ENCODE data around the gene EVA1C. TPM values are rescaled to one million over a fixed set of nuclear protein-coding genes. Genes with fewer than 3 reads are reported as not detected.
A peak's percentile ranks its signal among the peaks of the same experiment; 100 is the strongest.

EVA1C gene
- total RNA-seq, 1 donor from 2014 or later: 147 TPM

- Histone ChIP-seq H3K27ac (peak overlapping the region; percentile 99 to 100), H3K27me3 (no peaks in the 10 kb centered on the region), H3K9me3 (no peaks in the 10 kb centered on the region), H3K36me3 (peaks cover 6 to 11% of the 10 kb centered on the region in 2 donors), H3K4me3 (peak overlapping the region; percentile 81 to 87), H3K4me1 (peaks cover 0 to 34% of the 10 kb centered on the region in 2 donors)
- intact Hi-C loops (cut with DNase I): loop anchor here (2.0 to 5.0 kb wide), 4 partner anchors 43 to 155 kb away; no protein-coding TSS in a partner anchor
- no peak for DNase-seq (ENCODE audit: low spot score in 2 of 2)
- no peak for TF ChIP-seq CTCF (IDR thresholded peaks at IDR 0.05)
Measured at GRCh38 chr21:32413697-32414578, 1.4 kb downstream of the EVA1C start.

- Histone ChIP-seq H3K4me1 (peaks cover 0 to 34% of the 10 kb centered on the region in 2 donors), H3K36me3 (peaks cover 6 to 11% of the 10 kb centered on the region in 2 donors), H3K27ac (peak overlapping the region; percentile 99 to 100), H3K4me3 (peak overlapping the region; percentile 81 to 87), H3K9me3 (no peaks in the 10 kb centered on the region), H3K27me3 (no peaks in the 10 kb centered on the region)
- intact Hi-C loops (cut with DNase I): loop anchor here (5.0 kb wide), 1 partner anchor 108 kb away; no protein-coding TSS in a partner anchor
- TF ChIP-seq CTCF (IDR thresholded peaks at IDR 0.05): peak in 1 of 3 experiments; percentile 42
- no peak for DNase-seq (ENCODE audit: low spot score in 2 of 2)
Measured at GRCh38 chr21:32414579-32415358, 2.3 kb downstream of the EVA1C start.

GRCh38 chr21:32415451-32416398, 3.2 kb downstream of the EVA1C start:
- peaks cover 0 to 26% of the 10 kb centered on the region in 2 donors for H3K4me1 ChIP-seq

GRCh38 chr21:32418146-32418545, 5.6 kb downstream of the EVA1C start:
- Histone ChIP-seq H3K27me3 (no peaks in the 10 kb centered on the region), H3K4me1 (peaks cover 0 to 22% of the 10 kb centered on the region in 2 donors), H3K4me3 (peak overlapping the region in 1 of 2 donors; percentile 27), H3K9me3 (peaks cover 0 to 4% of the 10 kb centered on the region in 2 donors), H3K36me3 (peaks cover 11 to 12% of the 10 kb centered on the region in 2 donors), H3K27ac (no peak overlapping the region)
- no peak for DNase-seq (ENCODE audit: low spot score in 2 of 2)
- intact Hi-C loops (cut with DNase I): no loop called here
- TF ChIP-seq CTCF (IDR thresholded peaks at IDR 0.05): no peak

More at GRCh38 chr21:32415451-32416398, 3.2 kb downstream of the EVA1C start:
- H3K36me3 ChIP-seq: peaks cover 6 to 11% of the 10 kb centered on the region in 2 donors
- H3K9me3 ChIP-seq: no peaks in the 10 kb centered on the region
- intact Hi-C loops (cut with DNase I): no loop called here
- peak overlapping the region; percentile 29 to 87 for H3K4me3 ChIP-seq
- DNase-seq (ENCODE audit: low spot score in 2 of 2): no peak
- TF ChIP-seq CTCF (IDR thresholded peaks at IDR 0.05): no peak
- peak overlapping the region; percentile 99 to 100 for H3K27ac ChIP-seq
- no peaks in the 10 kb centered on the region for H3K27me3 ChIP-seq

- TF ChIP-seq CTCF (IDR thresholded peaks at IDR 0.05): no peak
- H3K4me3 ChIP-seq: no peak overlapping the region
- no peak for DNase-seq (ENCODE audit: low spot score in 2 of 2)
- peaks cover 0 to 4% of the 10 kb centered on the region in 2 donors for H3K9me3 ChIP-seq
- H3K4me1 ChIP-seq: peaks cover 7 to 22% of the 10 kb centered on the region in 2 donors
- no peak overlapping the region for H3K27ac ChIP-seq
- peaks cover 11 to 12% of the 10 kb centered on the region in 2 donors for H3K36me3 ChIP-seq
- intact Hi-C loops (cut with DNase I): no loop called here
- H3K27me3 ChIP-seq: no peaks in the 10 kb centered on the region
Measured at GRCh38 chr21:32422064-32422463, 9.6 kb downstream of the EVA1C start.
